Right lung (tissue), 5 donors: ENCODE results near the gene BICRAL. TPM values are rescaled to one million over a fixed set of nuclear protein-coding genes. Genes with fewer than 3 reads are reported as not detected.
"Not testable (repeated sequence)": the region's sequence is repeated elsewhere in the genome, so short reads cannot be mapped to it uniquely, and the experiment has no call there.

ENCODE experiments used
- DNase-seq, 2 donors: peaks; one replicate each; pipeline ENCODE4 v3.0.0-alpha.2; 2013
- polyA plus RNA-seq, 5 donors: library from polyadenylated mRNA; unstranded; fragments of 120-200 nt; gene quantifications; one replicate each; pipeline versions ENCODE4 v1.2.1 to v1.2.3, GENCODE V29; 2013; ENCODE audit warnings: inconsistent platforms in 1 of 5, low replicate concordance in 1 of 5; ENCODE audit not compliant: insufficient read length in 5 of 5, insufficient read depth in 1 of 5

The BICRAL gene
- polyA plus RNA-seq, 5 donors = 14.1 to 20.2 (median 18.8) TPM

DNA sequence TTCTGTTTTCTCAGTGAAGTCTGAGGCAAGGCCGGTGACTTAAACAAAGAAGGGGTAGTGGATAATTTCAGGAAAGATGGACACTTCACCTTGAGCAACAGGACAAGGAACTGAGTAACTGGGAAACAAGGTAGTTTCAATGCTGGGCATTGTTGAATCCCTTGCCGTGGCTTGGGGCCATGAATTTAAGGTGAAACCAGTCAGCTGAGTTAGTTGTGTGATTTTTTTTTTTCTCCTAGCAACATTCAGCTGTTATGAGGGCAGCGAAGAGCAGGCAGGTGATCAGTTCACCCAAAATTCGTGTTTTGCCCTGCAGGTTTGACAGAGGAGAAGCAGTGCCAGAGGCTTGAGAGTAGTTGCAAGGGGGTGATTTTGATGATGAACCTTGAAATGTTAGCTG is 6.8 kb downstream of the BICRAL start:
- no peak for DNase-seq

GRCh38 chr6:42790549-42791181 is 8.8 kb downstream of the BICRAL start:
- DNase-seq = no peak

- no peak for DNase-seq
Observed at GRCh38 chr6:42791706-42792320, 10.0 kb downstream of the BICRAL start.

GRCh38 chr6:42795651-42796050 is 13.8 kb downstream of the BICRAL start:
- no peak for DNase-seq

DNA sequence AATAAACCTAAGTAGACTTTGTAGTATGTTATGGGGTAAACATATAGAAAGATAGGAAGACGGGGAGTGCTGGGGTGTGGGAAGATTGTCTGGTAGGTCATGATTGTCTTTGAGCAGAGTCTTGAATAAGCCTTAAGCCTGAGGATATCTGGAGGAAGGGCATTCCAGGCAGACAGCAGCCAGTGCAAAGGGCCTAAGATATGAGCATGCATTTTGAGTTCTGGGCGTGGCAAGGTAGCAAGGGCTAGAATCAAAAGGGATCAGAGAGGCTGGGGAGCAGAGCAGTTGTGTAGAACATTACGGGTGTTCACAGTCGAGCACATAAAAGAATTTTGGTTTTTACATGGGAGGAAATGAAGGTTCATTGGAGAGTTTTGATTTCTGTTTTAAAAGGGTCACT is 14.3 kb downstream of the BICRAL start:
- no peak for DNase-seq

DNA sequence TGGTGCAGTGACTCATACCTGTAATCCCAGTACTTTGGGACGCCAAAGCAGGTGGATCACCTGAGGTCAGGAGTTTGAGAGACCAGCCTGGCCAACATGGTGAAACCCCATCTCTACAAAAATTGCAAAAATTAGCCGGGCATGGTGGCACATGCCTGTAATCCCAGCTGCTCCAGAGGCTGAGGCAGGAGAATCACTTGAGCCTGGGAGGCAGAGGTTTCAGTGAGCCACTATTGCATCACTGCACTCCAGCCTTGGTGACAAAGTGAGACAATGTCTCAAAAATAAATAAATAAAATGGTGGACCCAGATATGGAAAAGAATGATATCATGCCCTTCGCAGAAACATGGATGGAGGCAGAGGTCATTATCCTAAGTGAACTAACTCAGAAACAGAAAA is 15.8 kb downstream of the BICRAL start:
- not testable (repeated sequence) for DNase-seq

DNA sequence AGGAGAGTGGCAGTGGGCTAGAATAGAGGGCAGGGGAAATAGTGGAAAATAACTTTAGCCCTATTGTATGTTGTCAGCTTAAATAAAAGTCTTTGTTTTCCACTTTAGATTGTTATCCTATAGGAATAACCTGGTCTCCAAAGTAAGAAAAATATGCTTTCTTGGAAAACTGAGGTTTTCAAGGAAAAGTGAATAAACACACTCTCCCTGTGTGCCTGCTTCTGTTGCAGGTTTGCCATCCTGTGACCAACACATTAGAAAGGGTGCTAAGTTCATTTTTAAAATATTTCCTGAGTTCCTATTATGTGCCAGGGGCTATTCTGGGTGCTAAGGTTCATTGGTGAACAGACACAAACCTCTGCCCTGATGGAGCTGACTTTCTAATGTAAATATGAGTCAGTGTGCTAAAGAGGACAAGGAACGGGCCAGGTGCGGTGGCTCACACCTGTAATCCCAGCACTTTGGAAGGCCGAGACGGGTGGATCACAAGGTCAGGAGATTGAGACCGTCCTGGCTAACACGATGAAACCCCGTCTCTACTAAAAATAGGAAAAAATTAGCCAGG is 23.5 kb downstream of the BICRAL start:
- DNase-seq = no peak

GRCh38 chr6:42806359-42806758 is 24.5 kb downstream of the BICRAL start:
- not testable (repeated sequence) for DNase-seq

DNA sequence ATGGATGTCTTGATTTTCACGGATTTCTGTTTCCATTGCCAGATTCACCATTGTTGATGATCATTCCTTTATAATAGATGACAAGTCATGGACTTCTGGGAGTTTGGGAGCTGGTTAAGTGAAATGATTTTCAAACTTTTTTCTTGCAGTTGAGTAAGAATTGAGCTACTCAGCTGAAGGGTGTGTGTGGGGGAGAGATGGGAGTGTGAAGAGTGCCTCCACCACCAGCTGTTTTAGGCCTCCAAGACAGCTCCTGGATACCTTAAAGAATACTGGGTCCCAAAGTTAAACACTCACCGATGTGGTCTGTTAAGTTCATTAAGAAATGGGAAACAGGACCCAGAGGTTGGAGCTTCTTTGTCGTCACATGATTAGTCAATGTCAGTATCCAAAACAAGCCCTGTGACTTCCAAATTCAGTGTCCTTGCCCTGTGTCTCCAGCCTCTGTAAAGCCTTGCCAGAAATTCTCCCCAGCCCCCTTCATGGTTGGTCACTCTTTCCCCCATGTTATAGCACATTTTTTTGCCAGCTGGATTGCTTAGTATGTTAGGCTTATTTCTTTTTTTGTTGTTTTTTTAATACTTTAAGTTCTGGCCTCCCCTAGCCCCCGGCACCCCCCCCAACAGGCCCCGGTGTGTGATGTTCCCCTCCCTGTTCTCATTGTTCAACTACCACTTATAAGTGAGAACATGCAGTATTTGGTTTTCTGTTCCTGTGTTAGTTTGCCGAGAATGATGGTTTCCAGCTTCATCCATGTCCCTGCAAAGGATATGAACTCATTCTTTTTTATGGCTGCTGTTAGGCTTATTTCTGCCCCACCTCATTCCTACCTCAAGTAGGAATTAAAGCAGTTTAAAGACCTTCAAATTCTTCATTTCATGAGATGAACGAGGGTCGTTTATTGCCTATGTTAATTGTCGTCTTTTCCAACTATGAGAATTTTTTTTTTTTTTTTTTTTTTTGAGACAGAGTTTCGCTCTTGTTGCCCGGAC is 26.9 kb downstream of the BICRAL start:
- no peak for DNase-seq

GRCh38 chr6:42813074-42813645 is 31.3 kb downstream of the BICRAL start:
- DNase-seq = no peak

- DNase-seq = no peak
Observed at GRCh38 chr6:42813906-42814444, 32.1 kb downstream of the BICRAL start.

GRCh38 chr6:42815726-42816125 is 33.9 kb downstream of the BICRAL start:
- not testable (repeated sequence) for DNase-seq

DNA sequence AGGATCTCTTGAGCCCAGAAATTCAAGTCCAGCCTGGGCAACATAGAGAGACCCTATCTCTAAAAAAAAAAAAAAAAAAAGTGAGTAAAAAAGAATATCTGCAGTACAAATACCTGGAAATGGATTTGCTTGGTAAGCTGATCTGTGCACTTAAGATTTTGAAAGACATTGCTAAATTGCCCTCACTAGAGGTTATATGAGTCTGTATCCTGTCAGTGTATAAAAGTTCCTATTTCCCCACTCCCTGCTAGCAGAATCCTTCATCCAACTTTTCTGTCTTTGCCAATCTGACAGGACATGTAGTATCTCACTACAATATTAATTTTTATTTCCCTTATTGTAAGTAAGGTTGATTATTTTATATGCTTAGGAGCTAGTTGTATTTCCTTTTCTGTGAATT is 36.1 kb downstream of the BICRAL start:
- no peak for DNase-seq

- no peak for DNase-seq
Observed at GRCh38 chr6:42818416-42818815, 36.6 kb downstream of the BICRAL start.

DNA sequence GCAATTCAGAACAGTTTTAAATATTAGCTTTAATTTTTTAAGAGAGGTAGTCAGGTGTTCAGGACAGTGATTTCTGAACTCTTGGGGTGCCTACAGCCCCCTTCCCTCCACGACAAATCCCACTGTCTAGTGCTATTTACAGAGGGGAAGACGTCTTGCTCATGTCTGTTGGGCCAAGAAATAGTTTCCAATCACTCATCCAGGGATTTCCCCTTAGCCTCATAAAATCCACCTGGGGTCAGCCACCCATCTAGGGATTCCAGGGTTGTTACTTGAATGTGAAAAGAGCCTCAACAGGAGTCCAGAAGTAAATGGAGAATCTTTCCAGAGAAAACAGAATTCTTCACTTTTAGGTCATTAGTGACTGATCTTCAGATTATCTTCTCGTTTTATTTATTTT is 37.0 kb downstream of the BICRAL start:
- no peak for DNase-seq

- DNase-seq = peak; percentile 10 to 14
Observed at GRCh38 chr6:42819803-42820511, 38.1 kb downstream of the BICRAL start.

DNA sequence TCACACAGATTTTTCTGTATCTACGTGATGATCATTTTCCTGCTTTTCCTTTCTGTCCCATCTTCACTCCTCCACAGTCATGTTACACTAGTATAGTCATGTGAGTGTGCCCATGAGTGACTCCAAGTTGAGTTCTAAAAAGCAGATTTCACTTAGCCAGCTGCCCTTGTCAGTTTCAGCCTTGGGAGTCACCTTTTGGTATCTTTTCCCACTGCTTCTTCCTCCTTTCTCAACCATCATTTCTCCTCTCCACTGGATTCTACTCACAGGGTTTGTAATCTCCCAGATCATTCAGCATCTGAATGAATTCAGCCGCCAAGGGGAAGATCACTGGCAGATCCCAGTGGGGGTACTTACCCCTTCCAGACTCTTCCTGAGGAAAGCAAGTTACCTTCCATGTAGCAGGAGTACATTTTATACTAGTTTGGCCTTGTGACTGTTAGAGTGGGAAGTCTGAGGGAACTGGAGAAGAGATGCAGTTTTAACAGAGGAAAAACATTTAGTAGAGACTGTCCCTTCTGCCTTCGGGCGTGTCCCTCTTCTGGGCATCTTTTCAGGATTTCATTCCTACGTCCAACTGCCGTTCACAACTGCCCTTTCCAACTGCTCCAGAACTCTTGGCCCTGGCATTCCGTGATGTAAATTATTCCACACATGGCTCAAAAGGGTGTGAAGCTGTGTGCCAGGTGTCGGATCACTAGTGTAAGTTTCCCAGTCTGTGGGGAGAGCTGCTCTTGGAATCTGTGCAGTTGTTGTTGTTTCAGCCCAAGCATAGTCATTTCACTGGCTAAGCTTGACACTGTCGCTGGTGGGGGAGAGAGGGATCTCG is 38.9 kb downstream of the BICRAL start:
- DNase-seq = no peak

DNA sequence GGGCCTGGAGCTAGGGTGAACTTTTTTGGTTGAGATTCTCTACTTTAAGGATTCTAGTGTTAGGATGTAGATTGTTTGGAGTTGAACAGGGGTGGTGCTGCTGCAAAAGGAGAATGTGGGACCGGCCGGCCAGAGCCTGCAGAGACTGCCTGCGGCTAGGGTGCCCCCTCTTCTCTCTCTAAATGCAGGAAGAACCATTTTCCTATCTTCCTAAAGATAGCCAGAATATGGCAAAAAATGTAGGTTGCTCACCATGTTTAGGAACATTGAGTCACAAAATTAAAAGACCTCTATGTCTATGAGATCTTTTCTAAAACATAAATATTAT is 39.5 kb downstream of the BICRAL start:
- no peak for DNase-seq

DNA sequence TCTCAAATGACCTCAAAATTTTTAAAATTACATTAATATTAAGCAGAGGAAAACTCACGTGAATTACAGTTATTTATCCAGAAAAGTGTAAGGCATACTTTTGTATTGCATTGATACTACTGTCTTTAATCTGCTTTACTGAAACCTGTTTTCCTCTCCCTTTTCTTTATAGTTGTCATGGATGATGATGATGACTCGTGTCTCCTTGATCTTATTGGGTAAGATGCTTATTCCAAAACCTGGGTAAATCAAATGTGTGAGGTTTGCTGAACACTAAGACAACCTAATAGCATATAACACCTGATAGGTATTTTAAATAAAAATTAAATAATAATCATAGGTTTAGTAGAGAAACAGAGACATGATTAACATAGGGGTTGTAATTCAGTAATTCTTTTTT is 40.0 kb downstream of the BICRAL start:
- DNase-seq = no peak

GRCh38 chr6:42829561-42830092 is 47.8 kb downstream of the BICRAL start:
- DNase-seq = no peak
